SK-N-SH (cell line): ENCODE results near the gene WASL. TPM values are rescaled to one million over a fixed set of nuclear protein-coding genes. Genes with fewer than 3 reads are reported as not detected.

ENCODE experiments used
- CTCF ChIA-PET: fragments of 300-600, 350-600 bp; formaldehyde crosslinking; extraction: SDS; loops from one replicate; lab custom pipeline; 2021; lab: Yijun Ruan, JAX
- POLR2A ChIA-PET: fragments of 350-600 bp; sonication (Branson Sonifier 250); formaldehyde crosslinking; extraction: SDS; loops from one replicate; lab custom pipeline; 2020; ENCODE audit warnings: antibody characterized with exemption, inconsistent platforms; lab: Yijun Ruan, JAX
- DNase-seq: peaks from one replicate; pipeline ENCODE4 v3.0.0; 2012
- H2AFZ ChIP-seq: fragments of 200-600 bp; sonication (generic); 2 replicates; pipeline ENCODE4 v1.8.1; 2016; ENCODE audit warnings: antibody characterized with exemption, mild to moderate bottlenecking, low read depth
- H3F3A ChIP-seq: fragments of 200-600 bp; sonication (generic); replicated peaks from 2 replicates; pipeline ENCODE3; 2016; ENCODE audit warnings: antibody characterized with exemption, mild to moderate bottlenecking; ENCODE audit not compliant: insufficient read depth
- H3K27ac ChIP-seq, 2 experiments: fragments of 200-500 bp in 1 of 2; fragments of 200-600 bp in 1 of 2; sonication (Bioruptor generic) in 1 of 2; sonication (generic), shearing (Covaris generic) in 1 of 2; 2 replicates each; pipeline versions ENCODE4 v1.5.1 to v1.6.1; 2014 to 2016; ENCODE audit warnings: low read depth in 2 of 2, inconsistent platforms in 1 of 2, low read length in 1 of 2, mild to moderate bottlenecking in 1 of 2, mixed read lengths in 1 of 2
- H3K27me3 ChIP-seq: fragments of 200-600 bp; sonication (generic), shearing (Covaris generic); 2 replicates; pipeline ENCODE4 v1.6.1; 2016; ENCODE audit warnings: mixed run types; ENCODE audit not compliant: insufficient read depth
- H3K36me3 ChIP-seq, 2 experiments: fragments of 200-500 bp in 1 of 2; fragments of 200-600 bp in 1 of 2; sonication (Bioruptor generic) in 1 of 2; sonication (generic) in 1 of 2; replicated peaks in 1 of 2; 2 replicates each; pipeline versions ENCODE3 to v1.5.1; 2014 to 2016; ENCODE audit warnings: low read length in 1 of 2, mild to moderate bottlenecking in 1 of 2; ENCODE audit not compliant: insufficient read depth in 2 of 2, control insufficient read depth in 1 of 2
- H3K4me1 ChIP-seq, 2 experiments: fragments of 200-500 bp in 1 of 2; fragments of 200-600 bp in 1 of 2; sonication (Bioruptor generic) in 1 of 2; sonication (generic), shearing (Covaris generic) in 1 of 2; 2 replicates each; pipeline versions ENCODE4 v1.5.1 to v1.6.1; 2014 to 2016; ENCODE audit warnings: low read depth in 1 of 2, low read length in 1 of 2, mixed run types in 1 of 2; ENCODE audit not compliant: insufficient read depth in 2 of 2, control insufficient read depth in 1 of 2
- H3K4me2 ChIP-seq: fragments of 200-600 bp; sonication (generic), shearing (Covaris generic); 2 replicates; pipeline ENCODE4 v1.6.1; 2017; ENCODE audit warnings: mixed run types
- H3K4me3 ChIP-seq, 2 experiments: fragments of 200-500 bp in 1 of 2; fragments of 200-600 bp in 1 of 2; sonication (Bioruptor generic) in 1 of 2; sonication (generic), shearing (Covaris generic) in 1 of 2; 2 replicates each; pipeline versions ENCODE4 v1.5.1 to v1.8.1; 2014 to 2016; ENCODE audit warnings: low read depth in 2 of 2, inconsistent platforms in 1 of 2, low read length in 1 of 2, mild to moderate bottlenecking in 1 of 2, mixed read lengths in 1 of 2, moderate library complexity in 1 of 2
- H3K79me2 ChIP-seq: fragments of 200-600 bp; sonication (generic); 2 replicates; pipeline ENCODE4 v1.8.1; 2017; ENCODE audit warnings: mild to moderate bottlenecking; ENCODE audit not compliant: insufficient read depth
- H3K9ac ChIP-seq: fragments of 200-600 bp; sonication (generic); 2 replicates; pipeline ENCODE4 v1.6.1; 2017; ENCODE audit warnings: mixed run types
- H3K9me2 ChIP-seq: fragments of 200-600 bp; sonication (generic); 2 replicates; pipeline ENCODE4 v1.6.1; 2017; ENCODE audit warnings: mixed run types
- H3K9me3 ChIP-seq: fragments of 200-600 bp; sonication (generic); 2 replicates; pipeline ENCODE4 v1.6.1; 2017; ENCODE audit warnings: mixed run types, mild to moderate bottlenecking, moderate library complexity
- H4K20me1 ChIP-seq: fragments of 200-600 bp; sonication (generic); 2 replicates; pipeline ENCODE4 v1.6.1; 2017; ENCODE audit warnings: mild to moderate bottlenecking, mixed run types; ENCODE audit not compliant: insufficient read depth
- CTCF ChIP-seq: fragments of 200-600 bp; sonication (generic); IDR thresholded peaks from 2 replicates; pipeline ENCODE4 v1.6.1; 2017; ENCODE audit warnings: antibody characterized with exemption, mild to moderate bottlenecking, moderate library complexity
- FOSL2 ChIP-seq: IDR thresholded peaks from 2 replicates; pipeline ENCODE4 v1.4.0; 2012; ENCODE audit warnings: low read depth, mild to moderate bottlenecking, moderate library complexity, borderline replicate concordance
- GATA2 ChIP-seq: sonication (generic); formaldehyde crosslinking; IDR thresholded peaks from 2 replicates; pipeline ENCODE4 v1.5.0; 2020; ENCODE audit warnings: mild to moderate bottlenecking, missing genetic modification reagents
- JUND ChIP-seq: IDR thresholded peaks from 2 replicates; pipeline ENCODE4 v1.4.0; 2012
- MAX ChIP-seq: IDR thresholded peaks from 2 replicates; pipeline ENCODE4 v1.4.0; 2012; ENCODE audit warnings: low read depth
- NRF1 ChIP-seq: IDR thresholded peaks from 2 replicates; pipeline ENCODE4 v1.6.1; 2012; ENCODE audit warnings: low read depth, mild to moderate bottlenecking, low read length
- TAF1 ChIP-seq: IDR thresholded peaks from 2 replicates; pipeline ENCODE4 v1.6.1; 2012; ENCODE audit warnings: low read depth, mild to moderate bottlenecking, low read length, moderate library complexity, borderline replicate concordance
- YY1 ChIP-seq: IDR thresholded peaks from 2 replicates; pipeline ENCODE4 v1.4.0; 2012; ENCODE audit warnings: low read depth, mild to moderate bottlenecking
- WGBS: methylation state at CpG from one replicate; pipeline ENCODE4 v1.1.6; 2017; ENCODE audit warnings: low lambda C conversion rate; 5-methylcytosine and 5-hydroxymethylcytosine counted together
- polyA plus RNA-seq, 3 experiments: library from polyadenylated mRNA; depleted of rRNA; stranded (reverse); fragments of >200 nt; gene quantifications; 2 replicates each; pipeline ENCODE4 v1.2.3, GENCODE V29; 2012
- TF ChIP-seq, protein P1 (sequence below): IDR thresholded peaks from 2 replicates; pipeline ENCODE4 v1.4.0; 2012; ENCODE audit warnings: low read depth, borderline replicate concordance
- TF ChIP-seq, protein P2 (sequence below): fragments of 150-350 bp; IDR thresholded peaks from 2 replicates; pipeline ENCODE4 v1.6.1; 2016; ENCODE audit warnings: mild to moderate bottlenecking, low read depth, low read length
- TF ChIP-seq, protein P3 (sequence below): IDR thresholded peaks from 2 replicates; pipeline ENCODE4 v1.4.0; 2012; ENCODE audit warnings: low read depth, borderline replicate concordance

Gene WASL
- polyA plus RNA-seq, 1 of the 3 experiments (the other 2 are of a cell fraction): 9.9 TPM

GRCh38 chr7:123732413-123733091 lies 16.3 kb downstream of the WASL start (continued):
- TF ChIP-seq GATA2 (CRISPR knock-in tag): no peak
- no peak for TF ChIP-seq YY1

- Histone ChIP-seq H4K20me1 (peaks cover 74% of the 10 kb centered on the region), H3K9ac (no peak overlapping the region), H3K27ac (no peak overlapping the region), H3K4me1 (peaks cover 4 to 27% of the 10 kb centered on the region in 2 experiments; a peak in 2 of 4 replicates), H3K4me2 (no peak overlapping the region), H3K79me2 (peaks cover 99% of the 10 kb centered on the region), H3K36me3 (peaks cover 6 to 9% of the 10 kb centered on the region in 2 experiments), H3K9me3 (peaks cover 8% of the 10 kb centered on the region), H2AFZ (no peak overlapping the region), H3K9me2 (no peaks in the 10 kb centered on the region), H3K4me3 (no peak overlapping the region), H3K27me3 (no peaks in the 10 kb centered on the region), H3F3A (peaks cover 13% of the 10 kb centered on the region)
- no peak for DNase-seq
- ChIA-PET CTCF (interaction anchor here (0.6 to 1.0 kb wide), 3 partner anchors 20 to 47 kb away, joined by 4 to 5 read pairs (median 4); partner anchors contain the start of gene WASL), POLR2A (no interaction called here)
- no peak for TF ChIP-seq MAX
- TF ChIP-seq, protein P1, sequence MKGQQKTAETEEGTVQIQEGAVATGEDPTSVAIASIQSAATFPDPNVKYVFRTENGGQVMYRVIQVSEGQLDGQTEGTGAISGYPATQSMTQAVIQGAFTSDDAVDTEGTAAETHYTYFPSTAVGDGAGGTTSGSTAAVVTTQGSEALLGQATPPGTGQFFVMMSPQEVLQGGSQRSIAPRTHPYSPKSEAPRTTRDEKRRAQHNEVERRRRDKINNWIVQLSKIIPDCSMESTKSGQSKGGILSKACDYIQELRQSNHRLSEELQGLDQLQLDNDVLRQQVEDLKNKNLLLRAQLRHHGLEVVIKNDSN: no peak
- TF ChIP-seq, protein P2, sequence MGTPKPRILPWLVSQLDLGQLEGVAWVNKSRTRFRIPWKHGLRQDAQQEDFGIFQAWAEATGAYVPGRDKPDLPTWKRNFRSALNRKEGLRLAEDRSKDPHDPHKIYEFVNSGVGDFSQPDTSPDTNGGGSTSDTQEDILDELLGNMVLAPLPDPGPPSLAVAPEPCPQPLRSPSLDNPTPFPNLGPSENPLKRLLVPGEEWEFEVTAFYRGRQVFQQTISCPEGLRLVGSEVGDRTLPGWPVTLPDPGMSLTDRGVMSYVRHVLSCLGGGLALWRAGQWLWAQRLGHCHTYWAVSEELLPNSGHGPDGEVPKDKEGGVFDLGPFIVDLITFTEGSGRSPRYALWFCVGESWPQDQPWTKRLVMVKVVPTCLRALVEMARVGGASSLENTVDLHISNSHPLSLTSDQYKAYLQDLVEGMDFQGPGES: no peak
- TF ChIP-seq, protein P3, sequence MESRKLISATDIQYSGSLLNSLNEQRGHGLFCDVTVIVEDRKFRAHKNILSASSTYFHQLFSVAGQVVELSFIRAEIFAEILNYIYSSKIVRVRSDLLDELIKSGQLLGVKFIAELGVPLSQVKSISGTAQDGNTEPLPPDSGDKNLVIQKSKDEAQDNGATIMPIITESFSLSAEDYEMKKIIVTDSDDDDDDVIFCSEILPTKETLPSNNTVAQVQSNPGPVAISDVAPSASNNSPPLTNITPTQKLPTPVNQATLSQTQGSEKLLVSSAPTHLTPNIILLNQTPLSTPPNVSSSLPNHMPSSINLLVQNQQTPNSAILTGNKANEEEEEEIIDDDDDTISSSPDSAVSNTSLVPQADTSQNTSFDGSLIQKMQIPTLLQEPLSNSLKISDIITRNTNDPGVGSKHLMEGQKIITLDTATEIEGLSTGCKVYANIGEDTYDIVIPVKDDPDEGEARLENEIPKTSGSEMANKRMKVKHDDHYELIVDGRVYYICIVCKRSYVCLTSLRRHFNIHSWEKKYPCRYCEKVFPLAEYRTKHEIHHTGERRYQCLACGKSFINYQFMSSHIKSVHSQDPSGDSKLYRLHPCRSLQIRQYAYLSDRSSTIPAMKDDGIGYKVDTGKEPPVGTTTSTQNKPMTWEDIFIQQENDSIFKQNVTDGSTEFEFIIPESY: no peak
- WGBS: 100% methylated on average over 1 of the region's 1 CpG
Observed at GRCh38 chr7:123729218-123729578, 19.6 kb downstream of the WASL start.

- TF ChIP-seq, protein P1: no peak
- TF ChIP-seq NRF1 (no peak), CTCF (no peak), JUND (no peak), TAF1 (no peak), FOSL2 (no peak)
- TF ChIP-seq, all 33 proteins: peak for 0
- H3K4me1 ChIP-seq: peaks cover 4 to 33% of the 10 kb centered on the region in 2 experiments; a peak in 2 of 4 replicates
- peaks cover 13% of the 10 kb centered on the region for H3F3A ChIP-seq
Observed at GRCh38 chr7:123727071-123727837, 21.5 kb downstream of the WASL start.

More at GRCh38 chr7:123727071-123727837, 21.5 kb downstream of the WASL start:
- DNase-seq: no peak
- Histone ChIP-seq H3K9ac (no peak overlapping the region), H3K9me2 (no peaks in the 10 kb centered on the region), H3K36me3 (peaks cover 0 to 2% of the 10 kb centered on the region in 2 experiments), H3K79me2 (peaks cover 99% of the 10 kb centered on the region), H2AFZ (no peak overlapping the region), H4K20me1 (peaks cover 77% of the 10 kb centered on the region), H3K4me3 (no peak overlapping the region), H3K4me2 (no peak overlapping the region), H3K27ac (no peak overlapping the region), H3K9me3 (peaks cover under 1% of the 10 kb centered on the region; the same call in 1 of the 2 replicates), H3K27me3 (no peaks in the 10 kb centered on the region)
- ChIA-PET POLR2A (interaction anchor here (0.8 kb wide), 1 partner anchor 22 kb away, joined by 5 read pairs; the partner anchor contains the start of gene WASL), CTCF (interaction anchor here (0.5 to 1.5 kb wide), 4 partner anchors 19 to 1049 kb away, joined by 3 read pairs; no protein-coding TSS in a partner anchor)
- WGBS: 74% methylated on average over 4 of the region's 4 CpGs
